ENCODE measurements around the gene FBXL13. TPM values are rescaled to one million over a fixed set of nuclear protein-coding genes. Genes with fewer than 3 reads are reported as not detected.

Gene FBXL13
- total RNA-seq, 1 donor from 2014 or later: 0.45 TPM

DNA sequence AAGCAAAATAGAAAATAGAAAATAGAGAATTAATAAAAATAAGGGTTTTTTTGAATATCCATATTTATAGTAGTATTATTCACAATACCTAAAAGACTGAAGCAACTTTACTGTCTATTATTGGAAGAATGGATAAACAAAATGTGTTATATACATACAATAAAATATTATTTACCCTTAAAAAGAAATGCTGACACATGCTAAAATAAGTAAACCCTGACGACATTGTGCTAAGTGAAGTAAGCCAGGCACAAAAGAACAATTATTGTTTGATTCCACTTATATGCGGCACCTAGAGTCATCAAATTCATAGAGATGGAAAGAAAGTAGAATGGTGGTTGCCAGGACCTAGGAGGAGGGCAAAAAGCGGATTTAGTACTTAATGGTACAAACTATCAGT, 122.8 kb downstream of the FBXL13 start:
- DNase-seq (ENCODE audit: low spot score): no peak
- Mint-ChIP-seq H3K36me3 (ENCODE audit: low read depth) (peaks cover 18% of the 10 kb centered on the region), H3K27me3 (ENCODE audit: low read depth) (no peaks in the 10 kb centered on the region), H3K9me3 (ENCODE audit: low read depth) (peaks cover 42% of the 10 kb centered on the region), H3K27ac (ENCODE audit: unreplicated experiment) (no peak overlapping the region), H3K4me1 (ENCODE audit: low read depth) (no peaks in the 10 kb centered on the region), H3K4me3 (ENCODE audit: unreplicated experiment) (no peak overlapping the region)
- no peak for TF ChIP-seq CTCF (IDR thresholded peaks at IDR 0.05)

DNA sequence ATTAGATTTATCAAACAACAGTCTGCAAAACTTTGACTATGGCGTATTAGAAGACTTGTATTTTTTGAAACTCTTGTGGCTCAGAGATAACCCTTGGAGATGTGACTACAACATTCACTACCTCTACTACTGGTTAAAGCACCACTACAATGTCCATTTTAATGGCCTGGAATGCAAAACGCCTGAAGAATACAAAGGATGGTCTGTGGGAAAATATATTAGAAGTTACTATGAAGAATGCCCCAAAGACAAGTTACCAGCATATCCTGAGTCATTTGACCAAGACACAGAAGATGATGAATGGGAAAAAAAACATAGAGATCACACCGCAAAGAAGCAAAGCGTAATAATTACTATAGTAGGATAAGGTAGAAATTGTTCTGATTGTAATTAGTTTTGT, 130.4 kb downstream of the FBXL13 start:
- TF ChIP-seq CTCF (IDR thresholded peaks at IDR 0.05): no peak
- H3K4me1 Mint-ChIP-seq (ENCODE audit: low read depth): peaks cover 22% of the 10 kb centered on the region

GRCh38 chr7:102943423-102944169, 131.0 kb downstream of the FBXL13 start:
- Mint-ChIP-seq H3K9me3 (ENCODE audit: low read depth) (no peaks in the 10 kb centered on the region), H3K27me3 (ENCODE audit: low read depth) (no peaks in the 10 kb centered on the region), H3K4me1 (ENCODE audit: low read depth) (peaks cover 27% of the 10 kb centered on the region), H3K27ac (ENCODE audit: unreplicated experiment) (no peak overlapping the region), H3K36me3 (ENCODE audit: low read depth) (peaks cover 4% of the 10 kb centered on the region), H3K4me3 (ENCODE audit: unreplicated experiment) (no peak overlapping the region)
- no peak for TF ChIP-seq CTCF (IDR thresholded peaks at IDR 0.05)
- no peak for DNase-seq (ENCODE audit: low spot score)

More for the DNA sequence above, 130.4 kb downstream of the FBXL13 start:
- H3K36me3 Mint-ChIP-seq (ENCODE audit: low read depth): peaks cover 4% of the 10 kb centered on the region
- DNase-seq (ENCODE audit: low spot score): no peak
- no peak overlapping the region for H3K27ac Mint-ChIP-seq (ENCODE audit: unreplicated experiment)
- H3K4me3 Mint-ChIP-seq (ENCODE audit: unreplicated experiment): no peak overlapping the region
- no peaks in the 10 kb centered on the region for H3K27me3 Mint-ChIP-seq (ENCODE audit: low read depth)
- no peaks in the 10 kb centered on the region for H3K9me3 Mint-ChIP-seq (ENCODE audit: low read depth)

GRCh38 chr7:102942868-102943267, 131.7 kb downstream of the FBXL13 start:
- H3K36me3 Mint-ChIP-seq (ENCODE audit: low read depth): peaks cover 4% of the 10 kb centered on the region
- no peaks in the 10 kb centered on the region for H3K27me3 Mint-ChIP-seq (ENCODE audit: low read depth)
- H3K4me1 Mint-ChIP-seq (ENCODE audit: low read depth): peaks cover 27% of the 10 kb centered on the region
- no peak overlapping the region for H3K27ac Mint-ChIP-seq (ENCODE audit: unreplicated experiment)
- H3K4me3 Mint-ChIP-seq (ENCODE audit: unreplicated experiment): no peak overlapping the region
- no peak for DNase-seq (ENCODE audit: low spot score)
- TF ChIP-seq CTCF (IDR thresholded peaks at IDR 0.05): no peak
- no peaks in the 10 kb centered on the region for H3K9me3 Mint-ChIP-seq (ENCODE audit: low read depth)

GRCh38 chr7:102942181-102942866, 132.3 kb downstream of the FBXL13 start:
- H3K27ac Mint-ChIP-seq (ENCODE audit: unreplicated experiment): peak overlapping the region; percentile 66
- no peak overlapping the region for H3K4me3 Mint-ChIP-seq (ENCODE audit: unreplicated experiment)
- peaks cover 4% of the 10 kb centered on the region for H3K36me3 Mint-ChIP-seq (ENCODE audit: low read depth)
- no peak for DNase-seq (ENCODE audit: low spot score)
- peaks cover 27% of the 10 kb centered on the region for H3K4me1 Mint-ChIP-seq (ENCODE audit: low read depth)
- H3K27me3 Mint-ChIP-seq (ENCODE audit: low read depth): no peaks in the 10 kb centered on the region
- no peaks in the 10 kb centered on the region for H3K9me3 Mint-ChIP-seq (ENCODE audit: low read depth)
- TF ChIP-seq CTCF (IDR thresholded peaks at IDR 0.05): no peak

Data from chondrocyte (in vitro differentiated cells).